ENCODE measurements around the gene TNFRSF1B.

DNA sequence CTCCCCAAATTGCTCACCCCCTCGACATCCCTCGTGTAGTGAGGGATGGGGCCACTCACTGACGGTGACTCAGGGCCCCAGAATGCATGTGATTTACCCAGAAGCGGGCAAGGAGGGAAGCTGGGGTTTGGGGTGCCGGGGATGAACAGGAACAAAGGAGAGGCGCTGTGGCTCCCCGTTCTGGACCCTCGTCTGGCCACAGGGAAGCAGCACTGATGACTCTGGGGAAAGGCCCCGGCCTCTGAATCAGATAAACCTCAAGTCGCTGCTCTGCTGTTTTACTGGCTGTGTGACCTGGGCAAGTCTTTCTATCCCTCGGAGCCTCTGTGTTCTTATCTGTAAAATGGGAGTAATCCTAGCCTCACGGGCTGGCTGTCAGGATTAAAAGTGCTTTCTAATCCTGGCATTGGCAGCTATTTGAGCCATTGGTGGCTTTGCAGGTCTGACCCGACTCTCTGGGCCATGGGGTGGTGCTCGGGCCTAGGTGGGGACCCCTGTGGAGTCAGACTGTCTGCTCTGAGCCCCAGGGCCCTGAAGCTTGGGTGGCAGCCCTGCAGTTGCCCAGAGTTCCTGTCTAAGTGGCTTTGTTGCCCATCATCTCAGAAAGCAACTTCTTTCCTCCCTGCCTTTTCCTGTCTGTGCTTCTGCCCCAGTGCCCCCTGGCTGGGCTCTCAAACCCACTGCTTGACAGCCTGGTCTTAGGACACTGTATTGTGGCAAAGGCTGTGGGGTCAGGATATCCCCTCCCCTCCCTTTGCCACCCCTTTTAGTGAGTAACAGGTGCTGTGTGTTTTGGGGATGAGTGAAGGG is 5.5 kb downstream of the TNFRSF1B start:
- no peak for TF ChIP-seq EZH2 (IDR thresholded peaks at IDR 0.05; ENCODE audit: borderline replicate concordance, insufficient read depth, low read length, poor library complexity, severe bottlenecking)
- TF ChIP-seq, protein P1, sequence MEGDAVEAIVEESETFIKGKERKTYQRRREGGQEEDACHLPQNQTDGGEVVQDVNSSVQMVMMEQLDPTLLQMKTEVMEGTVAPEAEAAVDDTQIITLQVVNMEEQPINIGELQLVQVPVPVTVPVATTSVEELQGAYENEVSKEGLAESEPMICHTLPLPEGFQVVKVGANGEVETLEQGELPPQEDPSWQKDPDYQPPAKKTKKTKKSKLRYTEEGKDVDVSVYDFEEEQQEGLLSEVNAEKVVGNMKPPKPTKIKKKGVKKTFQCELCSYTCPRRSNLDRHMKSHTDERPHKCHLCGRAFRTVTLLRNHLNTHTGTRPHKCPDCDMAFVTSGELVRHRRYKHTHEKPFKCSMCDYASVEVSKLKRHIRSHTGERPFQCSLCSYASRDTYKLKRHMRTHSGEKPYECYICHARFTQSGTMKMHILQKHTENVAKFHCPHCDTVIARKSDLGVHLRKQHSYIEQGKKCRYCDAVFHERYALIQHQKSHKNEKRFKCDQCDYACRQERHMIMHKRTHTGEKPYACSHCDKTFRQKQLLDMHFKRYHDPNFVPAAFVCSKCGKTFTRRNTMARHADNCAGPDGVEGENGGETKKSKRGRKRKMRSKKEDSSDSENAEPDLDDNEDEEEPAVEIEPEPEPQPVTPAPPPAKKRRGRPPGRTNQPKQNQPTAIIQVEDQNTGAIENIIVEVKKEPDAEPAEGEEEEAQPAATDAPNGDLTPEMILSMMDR (IDR thresholded peaks at IDR 0.05; ENCODE audit: poor library complexity, severe bottlenecking): no peak
- TF ChIP-seq, protein P2, sequence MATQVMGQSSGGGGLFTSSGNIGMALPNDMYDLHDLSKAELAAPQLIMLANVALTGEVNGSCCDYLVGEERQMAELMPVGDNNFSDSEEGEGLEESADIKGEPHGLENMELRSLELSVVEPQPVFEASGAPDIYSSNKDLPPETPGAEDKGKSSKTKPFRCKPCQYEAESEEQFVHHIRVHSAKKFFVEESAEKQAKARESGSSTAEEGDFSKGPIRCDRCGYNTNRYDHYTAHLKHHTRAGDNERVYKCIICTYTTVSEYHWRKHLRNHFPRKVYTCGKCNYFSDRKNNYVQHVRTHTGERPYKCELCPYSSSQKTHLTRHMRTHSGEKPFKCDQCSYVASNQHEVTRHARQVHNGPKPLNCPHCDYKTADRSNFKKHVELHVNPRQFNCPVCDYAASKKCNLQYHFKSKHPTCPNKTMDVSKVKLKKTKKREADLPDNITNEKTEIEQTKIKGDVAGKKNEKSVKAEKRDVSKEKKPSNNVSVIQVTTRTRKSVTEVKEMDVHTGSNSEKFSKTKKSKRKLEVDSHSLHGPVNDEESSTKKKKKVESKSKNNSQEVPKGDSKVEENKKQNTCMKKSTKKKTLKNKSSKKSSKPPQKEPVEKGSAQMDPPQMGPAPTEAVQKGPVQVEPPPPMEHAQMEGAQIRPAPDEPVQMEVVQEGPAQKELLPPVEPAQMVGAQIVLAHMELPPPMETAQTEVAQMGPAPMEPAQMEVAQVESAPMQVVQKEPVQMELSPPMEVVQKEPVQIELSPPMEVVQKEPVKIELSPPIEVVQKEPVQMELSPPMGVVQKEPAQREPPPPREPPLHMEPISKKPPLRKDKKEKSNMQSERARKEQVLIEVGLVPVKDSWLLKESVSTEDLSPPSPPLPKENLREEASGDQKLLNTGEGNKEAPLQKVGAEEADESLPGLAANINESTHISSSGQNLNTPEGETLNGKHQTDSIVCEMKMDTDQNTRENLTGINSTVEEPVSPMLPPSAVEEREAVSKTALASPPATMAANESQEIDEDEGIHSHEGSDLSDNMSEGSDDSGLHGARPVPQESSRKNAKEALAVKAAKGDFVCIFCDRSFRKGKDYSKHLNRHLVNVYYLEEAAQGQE (IDR thresholded peaks at IDR 0.05; ENCODE audit: borderline replicate concordance): no peak
- no peak for TF ChIP-seq TAF1 (IDR thresholded peaks at IDR 0.05; ENCODE audit: low read depth)
- no peak for TF ChIP-seq RAD21 (conservative IDR thresholded peaks at IDR 0.05)
- no peak for TF ChIP-seq EP300 (conservative IDR thresholded peaks at IDR 0.05; ENCODE audit: poor library complexity, severe bottlenecking)
- no peak for TF ChIP-seq POLR2AphosphoS5 (IDR thresholded peaks at IDR 0.05)
- no peak for TF ChIP-seq MXI1 (conservative IDR thresholded peaks at IDR 0.05; ENCODE audit: poor library complexity, severe bottlenecking)

Data from neural cell (in vitro differentiated cells).